ENCODE data around the gene PLVAP.

The PLVAP gene

GRCh38 chr19:17329366-17330261, 47.5 kb downstream of the PLVAP start:
- H3K36me3 ChIP-seq (ENCODE audit: control insufficient read depth, insufficient read depth, low read length) = no peaks in the 10 kb centered on the region
- H3K4me1 ChIP-seq = no peaks in the 10 kb centered on the region
- H3K4me2 ChIP-seq (ENCODE audit: low read length) = no peak overlapping the region
- no peak overlapping the region for H3K9ac ChIP-seq
- H3K9me3 ChIP-seq (ENCODE audit: control insufficient read depth, low read length) = no peaks in the 10 kb centered on the region
- no peak overlapping the region for H2AFZ ChIP-seq
- H3K79me2 ChIP-seq = no peaks in the 10 kb centered on the region
- TF ChIP-seq CTCF (IDR thresholded peaks at IDR 0.05) = no peak
- no peak overlapping the region for H3K4me3 ChIP-seq (ENCODE audit: low read depth, low read length)
- H3K27ac ChIP-seq = no peak overlapping the region
- no peaks in the 10 kb centered on the region for H3K27me3 ChIP-seq (ENCODE audit: control insufficient read depth, insufficient read depth, low read length)

DNA sequence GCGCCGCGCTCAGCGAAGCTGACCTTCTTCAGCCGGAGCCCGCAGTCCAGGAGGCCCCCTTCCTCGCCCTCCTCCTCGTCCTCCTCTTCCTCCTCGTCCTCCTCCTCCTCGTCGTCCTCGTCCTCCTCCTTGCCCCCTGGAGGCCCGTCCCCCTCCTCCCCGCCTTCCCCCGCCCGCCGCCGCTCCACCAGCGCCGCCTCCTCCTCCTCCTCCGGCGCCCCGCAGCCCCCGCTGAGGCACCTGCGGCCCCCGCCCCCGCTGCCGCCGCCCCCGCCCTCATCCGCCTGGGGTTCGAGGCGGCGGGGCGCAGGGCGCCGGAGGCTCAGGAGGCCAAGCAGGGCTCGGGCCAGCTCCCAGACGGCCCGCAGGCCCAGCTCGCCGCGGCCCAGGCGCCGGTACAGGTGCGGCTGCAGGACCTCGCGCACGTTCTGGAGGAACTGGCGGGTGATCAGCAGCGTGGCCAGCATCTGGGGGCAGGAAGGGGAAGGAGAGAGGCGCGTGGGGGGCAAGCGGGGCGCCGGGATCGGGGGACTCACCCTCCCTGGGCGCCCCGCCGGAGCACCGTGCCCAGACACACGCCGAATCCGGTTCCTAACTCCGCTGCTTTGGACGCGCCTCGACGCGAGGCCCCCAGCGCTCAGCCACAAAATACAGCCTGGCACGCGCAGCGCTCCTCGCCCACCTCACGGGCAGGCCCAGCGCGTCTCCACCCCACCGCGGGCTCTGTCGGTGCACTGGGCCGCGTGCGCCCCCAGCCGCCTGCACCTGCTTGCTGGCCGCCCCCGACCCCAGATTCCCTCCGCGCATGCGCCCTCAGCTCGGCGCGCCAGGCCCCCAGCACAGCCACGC, 48.4 kb downstream of the PLVAP start:
- Histone ChIP-seq H3K27ac (no peak overlapping the region), H3K4me3 (ENCODE audit: low read depth, low read length) (no peak overlapping the region), H2AFZ (no peak overlapping the region), H3K79me2 (no peaks in the 10 kb centered on the region), H3K4me1 (no peaks in the 10 kb centered on the region), H3K27me3 (ENCODE audit: control insufficient read depth, insufficient read depth, low read length) (no peaks in the 10 kb centered on the region), H3K9me3 (ENCODE audit: control insufficient read depth, low read length) (no peaks in the 10 kb centered on the region), H3K36me3 (ENCODE audit: control insufficient read depth, insufficient read depth, low read length) (no peaks in the 10 kb centered on the region), H3K4me2 (ENCODE audit: low read length) (no peak overlapping the region), H3K9ac (no peak overlapping the region)
- TF ChIP-seq CTCF (IDR thresholded peaks at IDR 0.05) = no peak

- TF ChIP-seq CTCF (IDR thresholded peaks at IDR 0.05) = no peak
- Histone ChIP-seq H3K4me3 (ENCODE audit: low read depth, low read length) (no peak overlapping the region), H3K4me2 (ENCODE audit: low read length) (no peak overlapping the region), H3K9me3 (ENCODE audit: control insufficient read depth, low read length) (no peaks in the 10 kb centered on the region), H3K4me1 (no peaks in the 10 kb centered on the region), H3K9ac (no peak overlapping the region), H3K79me2 (no peaks in the 10 kb centered on the region), H3K36me3 (ENCODE audit: control insufficient read depth, insufficient read depth, low read length) (no peaks in the 10 kb centered on the region), H3K27me3 (ENCODE audit: control insufficient read depth, insufficient read depth, low read length) (no peaks in the 10 kb centered on the region), H3K27ac (no peak overlapping the region), H2AFZ (no peak overlapping the region)
These were observed 49.3 kb downstream of the PLVAP start for GRCh38 chr19:17327654-17328516.

- TF ChIP-seq CTCF (IDR thresholded peaks at IDR 0.05) = no peak
- Histone ChIP-seq H3K9ac (no peak overlapping the region), H3K36me3 (ENCODE audit: control insufficient read depth, insufficient read depth, low read length) (no peaks in the 10 kb centered on the region)
These were observed 50.0 kb downstream of the PLVAP start for GRCh38 chr19:17327068-17327653.

More at GRCh38 chr19:17327068-17327653, 50.0 kb downstream of the PLVAP start:
- H3K27me3 ChIP-seq (ENCODE audit: control insufficient read depth, insufficient read depth, low read length) = no peaks in the 10 kb centered on the region
- no peaks in the 10 kb centered on the region for H3K9me3 ChIP-seq (ENCODE audit: control insufficient read depth, low read length)
- H3K27ac ChIP-seq = no peak overlapping the region
- H3K4me2 ChIP-seq (ENCODE audit: low read length) = no peak overlapping the region
- H2AFZ ChIP-seq = no peak overlapping the region
- H3K79me2 ChIP-seq = no peaks in the 10 kb centered on the region
- H3K4me1 ChIP-seq = no peaks in the 10 kb centered on the region
- H3K4me3 ChIP-seq (ENCODE audit: low read depth, low read length) = no peak overlapping the region
